ENCODE results near the gene SMCO2.

The SMCO2 gene

GRCh38 chr12:27469176-27469736 is 22.7 kb downstream of the SMCO2 start:
- no peak overlapping the region for H3K4me3 ChIP-seq (replicated peaks in 1 of 2; ENCODE audit: low read depth in 2 of 2, low read length in 2 of 2)
- DNase-seq (ENCODE audit: low read depth in 2 of 2), result no peak
- TF ChIP-seq CTCF (IDR thresholded peaks at IDR 0.05; ENCODE audit: low read depth, low read length), result no peak

- no peak overlapping the region for H3K4me3 ChIP-seq (replicated peaks in 1 of 2; ENCODE audit: low read depth in 2 of 2, low read length in 2 of 2)
- no peak for TF ChIP-seq CTCF (IDR thresholded peaks at IDR 0.05; ENCODE audit: low read depth, low read length)
- DNase-seq (ENCODE audit: low read depth in 2 of 2), result no peak
Observed at GRCh38 chr12:27472604-27473003, 26.1 kb downstream of the SMCO2 start.

GRCh38 chr12:27474344-27474743 is 27.8 kb downstream of the SMCO2 start:
- TF ChIP-seq CTCF (IDR thresholded peaks at IDR 0.05; ENCODE audit: low read depth, low read length), result no peak
- DNase-seq (ENCODE audit: low read depth in 2 of 2), result peak; percentile 55 to 74

GRCh38 chr12:27477049-27477448 is 30.5 kb downstream of the SMCO2 start:
- no peak for DNase-seq (ENCODE audit: low read depth in 2 of 2)
- no peak for TF ChIP-seq CTCF (IDR thresholded peaks at IDR 0.05; ENCODE audit: low read depth, low read length)
- H3K4me3 ChIP-seq (replicated peaks in 1 of 2; ENCODE audit: low read depth in 2 of 2, low read length in 2 of 2), result no peak overlapping the region

More at GRCh38 chr12:27474344-27474743, 27.8 kb downstream of the SMCO2 start:
- H3K4me3 ChIP-seq (replicated peaks in 1 of 2; ENCODE audit: low read depth in 2 of 2, low read length in 2 of 2), result no peak overlapping the region

GRCh38 chr12:27478949-27479348 is 32.4 kb downstream of the SMCO2 start:
- no peak for DNase-seq (ENCODE audit: low read depth in 2 of 2)
- no peak overlapping the region for H3K4me3 ChIP-seq (replicated peaks in 1 of 2; ENCODE audit: low read depth in 2 of 2, low read length in 2 of 2)
- TF ChIP-seq CTCF (IDR thresholded peaks at IDR 0.05; ENCODE audit: low read depth, low read length), result no peak

- DNase-seq (ENCODE audit: low read depth in 2 of 2), result no peak
- H3K4me3 ChIP-seq (replicated peaks in 1 of 2; ENCODE audit: low read depth in 2 of 2, low read length in 2 of 2), result no peak overlapping the region
- TF ChIP-seq CTCF (IDR thresholded peaks at IDR 0.05; ENCODE audit: low read depth, low read length), result no peak
Observed at GRCh38 chr12:27480016-27480415, 33.5 kb downstream of the SMCO2 start.

- H3K4me3 ChIP-seq (replicated peaks in 1 of 2; ENCODE audit: low read depth in 2 of 2, low read length in 2 of 2), result no peak overlapping the region
- DNase-seq (ENCODE audit: low read depth in 2 of 2), result no peak
- no peak for TF ChIP-seq CTCF (IDR thresholded peaks at IDR 0.05; ENCODE audit: low read depth, low read length)
Observed at GRCh38 chr12:27486961-27487360, 40.4 kb downstream of the SMCO2 start.

All from cardiac fibroblast (primary cell).